Forelimb muscle (tissue), 1 donor: Measurements from ENCODE around the gene HSPA1A. TPM values are rescaled to one million over a fixed set of nuclear protein-coding genes. Genes with fewer than 3 reads are reported as not detected.

ENCODE experiments used
- DNase-seq: peaks from one replicate; pipeline ENCODE4 v3.0.0-alpha.2; 2013; ENCODE audit warnings: low read depth
- polyA plus RNA-seq: library from polyadenylated mRNA; unstranded; fragments of 120-200 nt; gene quantifications from one replicate; pipeline ENCODE4 v1.2.1, GENCODE V29; 2013; ENCODE audit not compliant: insufficient read length

Gene HSPA1A
- polyA plus RNA-seq = 72.3 TPM

DNA sequence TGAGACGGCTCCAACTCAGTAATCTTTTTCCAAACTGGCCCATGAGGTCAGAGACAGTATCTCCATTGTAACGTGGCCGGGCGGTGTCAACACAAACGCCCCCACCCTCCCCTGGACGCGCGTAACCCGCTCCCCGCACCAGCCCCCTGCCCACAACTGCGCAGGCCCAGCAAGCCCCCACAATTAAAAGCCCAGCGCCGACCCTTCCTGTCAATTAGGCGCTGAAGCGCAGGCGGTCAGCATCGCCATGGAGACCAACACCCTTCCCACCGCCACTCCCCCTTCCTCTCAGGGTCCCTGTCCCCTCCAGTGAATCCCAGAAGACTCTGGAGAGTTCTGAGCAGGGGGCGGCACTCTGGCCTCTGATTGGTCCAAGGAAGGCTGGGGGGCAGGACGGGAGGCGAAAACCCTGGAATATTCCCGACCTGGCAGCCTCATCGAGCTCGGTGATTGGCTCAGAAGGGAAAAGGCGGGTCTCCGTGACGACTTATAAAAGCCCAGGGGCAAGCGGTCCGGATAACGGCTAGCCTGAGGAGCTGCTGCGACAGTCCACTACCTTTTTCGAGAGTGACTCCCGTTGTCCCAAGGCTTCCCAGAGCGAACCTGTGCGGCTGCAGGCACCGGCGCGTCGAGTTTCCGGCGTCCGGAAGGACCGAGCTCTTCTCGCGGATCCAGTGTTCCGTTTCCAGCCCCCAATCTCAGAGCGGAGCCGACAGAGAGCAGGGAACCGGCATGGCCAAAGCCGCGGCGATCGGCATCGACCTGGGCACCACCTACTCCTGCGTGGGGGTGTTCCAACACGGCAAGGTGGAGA lies at the start of gene HSPA1A, which contains the start of gene HSPA1L:
Gene HSPA1A, plus strand, starts transcription at position 519 of the 814 bp plus-strand sequence. Its CDS starts 214 bp downstream, at position 733.
Gene HSPA1L, minus strand, starts transcription at position 259 of the 814 bp plus-strand sequence. CDS start 3,311 bp downstream, outside the sequence.
- no peak for DNase-seq

DNA sequence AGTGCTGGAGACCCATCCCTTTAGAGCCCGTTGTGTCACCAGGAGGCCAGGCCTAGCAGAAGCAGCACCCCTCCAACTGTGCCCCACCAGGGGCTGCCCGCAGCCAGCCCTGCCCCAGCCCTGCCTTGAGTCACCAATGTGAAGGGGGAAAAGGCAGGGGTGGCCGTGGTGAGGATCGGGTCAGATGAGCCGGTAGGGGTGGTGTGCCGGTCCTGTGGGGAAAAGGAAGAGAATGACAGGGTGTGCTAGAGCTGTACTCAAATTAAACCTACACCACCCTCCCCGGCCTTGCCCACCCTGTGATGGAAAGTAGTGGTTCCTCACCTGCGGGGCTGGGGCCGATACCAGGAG lies 49.8 kb upstream of the HSPA1A start:
- DNase-seq = no peak

DNA sequence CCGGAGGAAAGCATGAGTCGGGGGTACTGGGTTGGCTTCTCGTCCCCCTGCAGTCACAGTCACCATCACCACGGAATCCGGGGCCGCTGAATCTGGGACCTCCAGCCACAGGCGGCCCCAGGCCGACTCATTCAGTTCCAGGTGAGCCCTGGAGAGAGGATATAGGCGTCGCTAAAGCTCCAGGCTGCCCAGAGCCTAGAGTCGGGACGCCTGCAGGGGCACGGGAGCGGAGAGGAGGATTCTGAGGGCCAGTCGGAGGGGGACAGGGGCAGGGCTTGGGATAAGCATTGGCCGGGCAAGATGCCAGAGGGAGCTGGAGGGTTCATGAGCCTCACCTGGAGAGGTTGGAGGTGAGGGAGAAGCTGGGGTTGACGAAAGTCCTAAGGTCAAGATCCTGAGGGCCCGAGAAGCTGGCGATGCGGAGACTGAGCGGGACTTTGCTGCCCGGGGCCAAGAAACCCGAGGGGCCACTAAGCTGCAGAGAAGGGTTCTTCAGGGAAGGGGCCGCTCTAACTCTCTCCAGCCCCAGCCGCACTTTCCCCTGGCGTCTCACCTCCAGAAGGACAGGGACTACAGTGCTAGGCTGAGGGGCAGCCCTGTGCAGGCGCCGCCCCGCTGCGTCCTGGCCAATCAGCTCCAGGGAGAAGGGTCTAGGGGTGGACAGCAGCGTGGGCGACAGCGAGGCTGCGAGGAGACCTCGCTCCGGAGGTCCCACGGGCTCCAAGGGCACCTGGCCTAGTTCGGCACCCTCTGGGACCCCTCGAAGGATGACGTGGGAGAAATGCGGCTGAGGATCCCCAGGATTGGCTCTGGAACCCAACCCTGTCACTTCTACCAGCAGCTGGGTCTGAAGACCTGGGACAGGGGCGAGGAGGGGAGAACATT lies 49.2 kb upstream of the HSPA1A start:
- no peak for DNase-seq

- no peak for DNase-seq
Measured at GRCh38 chr6:31767096-31767645, 48.2 kb upstream of the HSPA1A start.

DNA sequence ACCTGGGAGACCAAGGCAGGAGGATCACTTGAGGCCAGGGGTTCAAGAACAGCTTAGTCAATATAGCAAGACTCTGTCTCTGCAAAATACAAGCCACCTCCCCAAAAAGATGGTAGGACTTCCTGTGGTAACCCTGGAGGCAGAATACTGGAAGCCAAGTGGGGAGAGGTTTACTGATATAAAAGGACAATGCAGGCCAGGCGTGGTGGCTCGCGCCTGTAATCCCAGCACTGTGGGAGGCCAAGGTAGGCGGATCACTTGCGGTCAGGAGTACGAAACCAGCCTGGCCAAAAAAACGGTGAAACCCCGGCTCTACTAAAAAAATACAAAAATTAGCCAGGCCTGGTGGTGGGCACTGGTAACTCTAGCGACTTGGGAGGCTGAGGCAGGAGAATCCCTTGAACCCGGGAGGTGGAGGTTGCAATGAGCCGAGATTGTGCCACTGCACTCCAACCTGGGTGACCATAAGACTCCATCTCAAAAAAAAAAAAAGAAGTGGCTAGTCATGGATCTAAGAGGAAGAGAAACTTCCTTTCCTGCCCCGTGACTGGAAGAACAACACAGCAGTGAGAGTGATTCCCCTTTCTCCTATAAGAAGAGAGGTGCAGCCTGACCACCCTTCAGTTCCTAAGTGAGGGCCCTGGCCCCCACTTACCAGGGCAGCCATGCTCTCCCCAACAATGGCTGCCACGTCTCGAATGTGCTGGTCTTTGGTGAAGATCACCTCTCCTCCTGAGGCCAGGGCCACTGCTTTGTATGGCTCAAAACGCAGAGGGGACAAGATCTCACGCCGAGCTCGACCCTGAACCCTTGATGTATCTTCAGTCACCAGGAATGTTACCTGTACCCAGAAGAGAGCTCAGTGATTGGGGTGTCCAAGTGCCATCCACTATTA lies 46.7 kb upstream of the HSPA1A start:
- no peak for DNase-seq

DNA sequence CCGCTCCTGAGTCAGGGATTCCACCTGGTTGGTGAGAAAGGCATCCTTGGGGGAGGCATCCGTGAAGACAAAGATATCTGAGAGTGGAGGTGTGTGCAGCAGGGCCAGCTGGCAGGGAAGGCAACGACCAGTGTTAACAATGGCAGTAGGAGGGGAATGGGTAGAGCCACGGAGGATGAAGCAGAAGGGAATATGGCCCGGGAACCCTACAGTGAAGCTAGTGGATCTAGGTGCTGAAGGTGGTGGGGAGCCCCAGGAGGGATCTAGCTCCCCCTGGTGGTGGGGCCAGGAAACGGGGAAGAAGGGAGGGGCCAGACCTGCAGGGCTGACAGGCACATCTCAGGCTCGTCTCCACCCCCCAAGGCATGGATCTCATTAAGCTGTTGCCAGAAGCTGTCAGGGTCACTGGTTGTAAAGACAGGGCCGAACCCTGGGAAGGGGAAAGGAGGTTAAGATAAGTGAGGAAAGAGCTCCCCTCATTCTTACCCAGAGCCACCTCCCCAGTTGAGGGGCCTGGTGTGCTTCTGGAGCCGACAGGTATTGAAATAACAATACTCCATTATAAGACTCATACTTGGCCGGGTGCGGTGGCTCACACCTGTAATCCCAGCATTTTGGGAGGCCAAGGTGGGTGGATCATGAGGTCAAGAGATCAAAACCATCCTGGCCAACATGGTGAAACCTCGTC lies 45.5 kb upstream of the HSPA1A start:
- no peak for DNase-seq

DNA sequence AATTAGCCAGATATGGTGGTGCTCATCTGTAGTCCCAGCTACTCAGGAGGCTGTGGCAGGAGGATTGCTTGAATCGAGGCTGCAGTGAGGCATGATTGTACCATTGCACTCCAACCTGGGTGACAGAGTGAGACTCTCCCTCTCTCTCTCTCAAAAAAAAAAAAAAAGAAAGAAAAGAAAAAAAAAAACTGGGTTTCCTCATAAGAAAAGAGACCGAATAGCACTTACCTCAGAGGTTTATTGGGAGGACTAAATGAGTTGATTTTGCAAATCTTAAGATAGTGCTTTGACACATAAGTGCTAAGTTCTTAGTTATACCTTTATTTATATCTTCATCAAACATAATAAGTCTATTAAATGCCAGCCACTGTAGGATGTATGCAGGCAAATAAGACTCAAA lies 44.5 kb upstream of the HSPA1A start:
- no peak for DNase-seq

DNA sequence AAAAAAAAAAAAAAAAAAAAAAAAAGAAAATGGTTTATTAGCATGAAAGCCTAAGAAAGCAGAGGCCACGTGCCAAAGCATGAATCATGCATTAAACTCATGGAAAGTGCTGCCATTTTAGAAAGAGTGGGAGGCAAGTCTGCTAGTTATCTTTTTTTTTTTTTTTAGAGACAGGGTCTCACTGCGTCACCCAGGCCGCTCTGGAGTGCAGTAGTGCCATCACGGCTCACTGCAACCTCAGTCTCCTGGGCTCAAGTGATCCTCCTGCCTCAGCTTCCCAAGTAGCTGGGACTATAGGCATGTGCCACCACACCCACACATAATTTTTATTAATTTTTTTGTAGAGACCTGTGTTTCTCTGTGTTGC lies 43.4 kb upstream of the HSPA1A start:
- DNase-seq = no peak

DNA sequence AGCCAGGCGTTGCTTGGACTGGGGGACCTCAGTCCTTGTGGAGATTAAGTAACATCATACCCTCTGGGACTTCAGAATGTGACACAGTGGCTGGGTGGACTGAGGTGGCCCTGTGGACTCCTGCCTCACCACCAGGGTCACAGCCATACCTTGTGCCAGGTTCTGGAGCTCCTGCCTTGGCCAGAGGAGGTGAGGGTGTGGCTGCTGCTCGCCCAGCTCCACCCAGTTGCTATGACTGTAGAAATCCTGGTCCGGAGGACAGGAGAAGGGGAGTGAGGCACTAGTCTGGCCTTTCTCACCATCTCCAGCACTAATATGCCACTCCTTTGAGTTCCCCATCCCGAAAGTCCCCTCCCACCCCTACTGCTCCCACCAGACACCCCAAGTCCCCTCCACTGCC lies 40.2 kb upstream of the HSPA1A start:
- no peak for DNase-seq

GRCh38 chr6:31775633-31776484 lies 39.5 kb upstream of the HSPA1A start:
- DNase-seq = no peak

DNA sequence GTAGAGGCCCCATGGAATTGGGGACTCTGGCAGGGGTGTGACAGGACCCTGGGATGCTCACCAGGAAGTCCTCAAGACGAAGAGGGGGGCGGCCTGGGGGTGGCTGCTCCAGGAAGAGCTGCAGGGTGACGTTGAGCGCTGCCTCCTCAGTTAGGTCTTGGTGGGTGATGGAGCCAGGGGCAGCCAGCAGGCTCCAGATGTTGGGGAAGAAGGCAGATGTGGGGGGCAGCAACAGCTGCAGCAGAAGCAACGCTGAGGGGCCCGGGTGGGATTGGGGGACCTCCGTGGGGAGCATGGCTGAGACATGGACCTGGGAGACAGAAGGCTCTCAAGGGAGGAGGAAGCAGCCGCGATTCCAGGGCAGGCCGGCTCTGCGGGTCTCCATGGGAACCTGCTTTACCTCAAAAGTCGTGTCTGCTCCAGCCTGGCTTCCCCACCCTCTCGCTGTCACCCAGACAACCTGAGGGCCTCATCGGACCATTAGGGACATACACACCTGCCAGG lies 38.8 kb upstream of the HSPA1A start:
- no peak for DNase-seq

DNA sequence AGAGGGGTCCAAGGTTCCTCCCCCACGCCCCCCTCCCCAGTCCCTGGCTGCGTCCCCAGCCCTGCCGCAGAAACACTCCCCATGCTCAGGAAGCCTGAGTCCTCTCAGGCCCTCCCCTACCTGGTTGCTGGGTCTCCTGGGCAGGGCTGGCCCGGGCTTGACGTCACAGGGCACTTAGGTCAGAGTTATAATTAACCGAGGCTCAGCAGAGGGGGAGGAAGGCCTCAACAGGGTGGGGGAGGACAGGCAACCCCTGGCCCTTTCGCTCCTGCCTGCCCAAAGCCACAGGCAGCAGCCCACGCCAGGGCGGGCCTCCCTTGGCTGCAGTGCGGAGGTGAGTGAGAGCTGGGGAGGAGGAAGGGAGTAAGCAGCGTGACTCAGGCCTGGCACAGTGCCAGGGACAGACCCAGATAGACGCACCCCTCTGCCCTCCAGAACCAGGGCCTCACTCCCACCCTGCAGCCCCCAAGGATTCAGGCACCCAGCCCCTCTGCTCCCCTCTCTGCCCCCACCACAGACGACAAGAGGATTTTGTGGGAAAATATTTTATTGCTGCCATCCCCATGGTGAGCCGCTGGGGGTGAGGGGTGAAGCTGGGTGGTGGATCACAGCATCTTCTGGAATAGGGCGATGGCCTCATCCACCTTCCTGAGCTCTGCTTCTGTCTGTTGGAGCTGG lies 38.2 kb upstream of the HSPA1A start, which contains the start of gene VWA7:
Gene VWA7, minus strand, starts transcription at position 340 of the 678 bp plus-strand sequence. CDS start 549 bp downstream, outside the sequence.
- no peak for DNase-seq

DNA sequence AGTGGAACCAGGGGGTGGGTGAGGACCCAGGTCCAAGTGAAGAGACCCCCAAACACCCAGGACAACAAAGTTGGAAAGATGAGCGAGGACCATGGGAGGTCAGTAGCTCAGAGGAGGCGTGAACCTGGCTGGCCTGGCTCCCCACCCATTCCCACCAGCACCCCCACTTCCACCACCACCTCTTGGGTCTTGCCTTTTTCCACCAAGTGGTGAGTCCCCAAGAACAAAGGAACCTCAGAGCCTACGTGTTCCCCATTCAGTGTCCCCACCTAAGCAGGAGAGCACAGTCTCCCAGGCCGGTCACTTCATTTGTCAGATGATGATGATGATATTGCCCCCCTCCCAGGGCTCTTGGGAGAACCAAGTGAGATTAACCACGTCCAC lies 37.7 kb upstream of the HSPA1A start:
- no peak for DNase-seq

- no peak for DNase-seq
Measured at GRCh38 chr6:31778193-31778592, 37.1 kb upstream of the HSPA1A start.

GRCh38 chr6:31778999-31779885 lies 36.1 kb upstream of the HSPA1A start:
- DNase-seq = no peak

DNA sequence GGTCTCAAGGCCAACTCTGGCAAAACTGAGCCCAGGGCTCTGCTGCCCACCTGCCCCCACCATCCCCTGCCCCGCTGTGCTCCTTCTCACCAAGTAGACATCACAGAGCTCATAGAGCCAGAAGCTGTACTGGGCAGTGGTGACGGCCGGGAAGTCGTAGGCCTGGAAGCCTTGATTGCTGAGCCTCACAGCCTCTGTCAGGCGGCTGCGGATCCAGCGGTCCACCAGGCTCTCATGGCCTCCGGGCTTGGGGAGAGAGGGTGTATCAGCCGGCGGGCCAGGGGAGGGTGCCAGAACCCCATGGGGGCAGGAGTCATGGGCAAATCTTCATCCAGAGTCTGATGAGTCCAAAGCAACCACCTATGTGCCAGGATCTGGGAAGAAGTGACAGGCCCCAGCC lies 35.4 kb upstream of the HSPA1A start:
- no peak for DNase-seq

DNA sequence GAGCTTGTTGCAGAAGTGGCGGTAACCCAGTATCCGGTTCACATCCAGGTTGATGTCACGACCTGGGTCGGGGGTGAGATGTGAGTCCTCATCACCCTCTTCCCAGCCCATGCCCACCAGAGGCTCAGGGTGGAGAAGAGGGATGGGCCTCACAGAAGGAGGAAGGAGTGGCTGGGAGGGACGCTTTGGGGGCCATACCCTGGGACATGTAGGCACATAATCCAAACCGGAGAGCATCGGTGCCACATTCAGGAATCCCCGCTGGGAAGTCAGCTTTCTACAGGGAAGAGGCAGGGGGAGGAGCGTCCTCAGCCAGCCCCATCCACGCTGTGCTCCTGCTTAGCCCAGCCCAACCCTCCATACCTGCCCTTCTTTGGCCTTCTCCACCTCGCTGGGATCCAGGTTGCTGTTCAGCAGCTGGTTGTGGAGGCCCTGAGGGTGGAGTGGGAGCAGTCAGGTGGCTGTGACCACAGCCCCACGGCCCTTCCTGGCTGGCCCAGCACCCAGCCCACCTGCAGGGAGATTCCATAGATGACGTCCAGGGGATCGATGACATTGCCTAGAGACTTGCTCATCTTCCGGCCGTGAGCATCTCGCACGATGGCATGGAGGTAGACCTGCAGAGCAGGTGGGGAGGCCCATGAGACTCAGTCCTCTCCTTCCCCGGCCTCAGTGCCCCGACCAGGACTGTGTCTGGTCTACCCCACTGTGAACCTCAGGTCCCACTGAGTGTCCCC lies 34.7 kb upstream of the HSPA1A start:
- no peak for DNase-seq
